Measurements from ENCODE around the gene UBE2S.
"Not testable (repeated sequence)": the region's sequence is repeated elsewhere in the genome, so short reads cannot be mapped to it uniquely, and the experiment has no call there.

UBE2S gene

DNA sequence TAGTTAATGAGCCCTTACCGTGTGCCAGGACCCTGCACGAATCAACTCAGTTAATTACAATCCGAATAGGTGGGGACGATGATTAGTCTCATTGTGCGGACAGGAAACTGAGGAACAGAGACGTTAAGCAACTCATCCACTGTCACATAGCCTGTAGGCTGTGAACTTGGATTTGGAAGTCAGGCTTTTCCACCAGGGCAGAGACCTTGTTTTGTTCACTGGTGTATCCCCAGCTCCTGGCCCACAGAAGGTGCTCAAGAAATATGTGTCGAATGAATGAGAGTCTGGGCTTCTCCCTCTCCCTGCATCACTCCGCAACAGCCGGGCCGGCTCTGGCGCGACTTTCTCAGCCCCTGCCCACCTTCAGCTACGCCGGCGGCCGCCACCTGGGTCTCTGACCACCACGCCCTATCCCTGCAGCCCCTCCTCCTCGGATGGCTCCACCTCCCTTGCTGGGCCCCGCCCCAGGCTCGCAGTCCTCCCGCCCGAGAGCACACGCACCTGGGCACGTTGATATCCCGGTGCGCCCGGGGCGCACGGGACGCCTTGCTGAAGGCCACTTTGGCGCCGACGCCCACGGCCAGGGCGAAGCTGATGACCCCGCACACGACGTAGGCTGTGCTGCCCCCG lies 34.2 kb upstream of the UBE2S start:
- no peak overlapping the region for H3K4me3 ChIP-seq (ENCODE audit: low read depth, low read length)
- no peak for DNase-seq (ENCODE audit: low read depth)

DNA sequence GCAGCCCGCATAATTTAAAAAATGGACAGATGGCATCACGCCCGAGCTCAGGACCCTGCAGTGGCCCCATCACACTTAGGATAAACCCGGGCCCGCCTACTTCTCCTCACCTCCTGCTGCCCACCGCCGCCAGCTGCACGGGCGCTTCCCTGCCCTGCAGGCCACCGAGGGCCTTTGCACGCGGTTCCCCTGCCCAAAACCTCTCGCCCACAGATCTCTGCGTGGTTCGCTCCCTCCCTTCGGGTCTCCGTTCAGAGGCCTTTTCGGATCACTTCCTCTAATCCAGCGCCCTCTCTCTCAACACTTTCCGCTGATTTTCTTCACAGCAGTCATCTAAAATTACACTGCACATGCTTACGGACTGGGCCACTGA lies 33.7 kb upstream of the UBE2S start:
- no peak for DNase-seq (ENCODE audit: low read depth)
- H3K4me3 ChIP-seq (ENCODE audit: low read depth, low read length): no peak overlapping the region

DNA sequence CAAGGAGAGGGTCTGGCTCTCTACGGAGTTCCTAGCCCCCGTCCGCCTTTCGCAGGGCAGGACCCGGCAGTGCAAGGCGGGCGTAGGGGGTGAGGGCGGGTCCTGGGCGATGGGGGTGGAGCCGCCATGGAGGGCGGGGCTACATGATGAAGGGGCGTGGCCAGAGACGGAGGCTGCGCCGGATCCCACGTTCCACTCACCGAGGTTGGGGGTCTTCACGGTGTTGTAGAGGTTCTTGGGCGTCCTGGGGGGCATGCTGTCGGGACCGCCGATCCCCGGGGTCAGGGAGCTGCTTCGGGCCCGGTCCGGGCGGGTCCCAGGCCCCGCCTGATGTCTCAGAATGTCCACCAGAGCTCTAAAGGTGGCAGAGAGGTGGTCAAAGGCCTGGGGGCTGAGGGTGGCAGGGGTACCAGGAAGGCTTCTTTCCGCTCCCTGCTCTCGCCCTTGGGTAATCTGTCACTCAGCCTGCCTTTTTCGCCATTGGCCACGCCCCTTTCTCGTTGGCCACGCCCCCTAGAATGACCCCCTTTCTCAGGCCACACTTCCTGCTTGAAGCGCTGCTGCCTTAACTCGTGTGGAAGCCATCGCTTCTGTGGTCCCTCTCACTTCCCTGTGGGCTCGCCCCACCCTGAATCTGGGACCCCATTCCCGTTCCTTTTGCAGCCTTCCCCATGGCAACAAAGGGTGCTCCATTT lies 33.0 kb upstream of the UBE2S start:
- no peak for DNase-seq (ENCODE audit: low read depth)
- no peak overlapping the region for H3K4me3 ChIP-seq (ENCODE audit: low read depth, low read length)

DNA sequence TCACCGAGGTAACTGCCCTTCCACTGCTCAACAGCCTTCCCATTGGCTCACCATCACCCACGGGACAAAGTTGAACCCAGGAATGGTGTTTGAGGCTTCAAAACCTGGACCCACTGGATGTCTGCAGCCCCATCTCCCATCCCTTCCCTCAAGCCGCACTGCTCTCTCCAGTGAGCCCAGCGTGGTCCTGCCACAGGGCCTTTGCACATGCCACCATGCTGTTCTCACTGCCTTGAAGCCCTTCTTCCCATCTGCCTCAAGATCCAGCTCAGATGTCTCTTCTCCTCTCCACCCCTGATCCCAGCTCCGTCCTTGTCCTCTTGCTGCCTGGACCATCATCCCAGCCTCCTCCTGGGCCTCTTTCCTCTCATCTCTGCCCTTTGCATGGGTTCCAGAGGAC lies 31.5 kb upstream of the UBE2S start:
- no peak for DNase-seq (ENCODE audit: low read depth)
- H3K4me3 ChIP-seq (ENCODE audit: low read depth, low read length): no peak overlapping the region

DNA sequence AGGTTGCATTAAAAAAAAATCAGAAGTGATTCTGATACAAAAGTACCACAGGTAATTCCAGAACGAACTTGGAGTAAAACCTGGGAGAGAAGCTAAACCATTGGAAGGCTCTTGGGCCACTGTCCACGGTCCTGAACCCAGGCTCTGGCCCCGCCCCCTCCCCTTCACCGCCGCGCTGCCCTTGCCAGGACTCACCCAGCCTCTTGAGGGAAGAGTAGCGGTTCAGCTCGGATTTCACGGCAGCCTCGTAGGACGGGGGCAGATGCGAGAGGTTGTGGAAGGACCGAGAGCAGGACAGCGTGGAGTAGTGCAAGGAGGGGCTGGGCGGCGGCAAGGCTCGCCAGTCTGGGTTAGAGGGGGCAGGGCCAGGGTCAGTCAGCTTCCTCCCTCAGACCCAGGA lies 29.8 kb upstream of the UBE2S start:
- no peak for DNase-seq (ENCODE audit: low read depth)
- no peak overlapping the region for H3K4me3 ChIP-seq (ENCODE audit: low read depth, low read length)

DNA sequence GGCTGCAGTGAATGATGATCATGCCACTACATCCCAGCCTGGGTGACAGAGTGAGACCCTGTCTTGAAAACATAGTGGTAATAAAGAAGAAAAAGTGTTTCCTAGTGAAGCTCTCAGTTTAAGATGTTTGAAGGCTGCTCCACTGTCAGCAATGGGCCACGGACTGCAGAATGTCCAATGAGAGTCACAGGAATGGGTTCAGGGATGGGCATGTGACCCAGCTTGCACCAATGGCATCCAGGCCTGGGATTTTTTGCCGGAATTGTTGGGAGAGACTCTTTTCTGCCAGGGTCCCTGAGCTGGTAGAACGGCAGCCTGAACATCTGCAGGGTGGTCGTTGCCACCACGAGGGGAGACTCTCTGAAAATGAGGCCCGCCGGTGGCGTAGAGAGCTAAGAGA lies 29.3 kb upstream of the UBE2S start:
- no peak for DNase-seq (ENCODE audit: low read depth)
- H3K4me3 ChIP-seq (ENCODE audit: low read depth, low read length): no peak overlapping the region

DNA sequence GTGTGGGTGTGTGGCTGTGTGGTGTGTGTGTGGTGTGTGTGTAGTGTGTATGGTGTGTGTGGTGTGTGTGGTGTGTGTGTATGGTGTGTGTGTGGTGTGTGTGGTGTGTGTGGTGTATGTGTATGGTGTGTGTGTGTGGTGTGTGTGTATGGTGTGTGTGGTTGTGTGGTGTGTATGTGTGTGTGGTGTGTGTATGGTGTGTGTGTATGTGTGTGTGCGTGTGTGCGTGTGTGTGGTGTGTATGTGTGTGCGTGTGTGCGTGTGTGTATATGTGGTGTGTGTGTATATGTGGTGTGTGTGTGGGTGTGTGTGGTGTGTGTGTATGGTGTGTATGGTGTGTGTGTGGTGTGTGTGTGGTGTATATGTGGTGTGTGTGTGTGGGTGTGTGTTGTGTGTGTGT lies 27.4 kb upstream of the UBE2S start:
- DNase-seq (ENCODE audit: low read depth): no peak
- H3K4me3 ChIP-seq (ENCODE audit: low read depth, low read length): no peak overlapping the region

DNA sequence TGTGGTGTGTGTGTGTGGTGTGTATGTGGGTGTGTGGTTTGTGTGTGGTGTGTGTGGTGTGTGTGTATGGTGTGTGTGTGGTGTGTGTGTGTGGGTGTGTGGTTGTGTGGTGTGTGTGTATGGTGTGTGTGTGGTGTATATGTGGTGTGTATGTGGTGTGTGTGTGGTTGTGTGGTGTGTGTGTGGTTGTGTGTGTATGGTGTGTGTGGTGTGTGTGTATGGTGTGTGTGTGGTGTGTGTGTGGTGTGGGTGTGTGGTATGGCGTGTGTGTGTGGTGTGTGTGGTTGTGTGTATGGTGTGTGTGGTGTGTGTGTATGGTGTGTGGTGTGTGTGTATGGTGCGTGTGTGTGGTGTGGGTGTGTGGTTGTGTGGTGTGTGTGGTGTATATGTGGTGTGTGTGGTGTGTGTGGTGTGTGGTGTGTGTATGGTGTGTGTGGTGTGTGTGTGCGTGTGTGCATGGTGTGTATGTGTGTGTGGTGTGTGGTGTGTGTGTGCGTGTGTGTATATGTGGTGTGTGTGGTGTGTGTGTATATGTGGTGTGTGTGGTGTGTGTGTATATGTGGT lies 26.9 kb upstream of the UBE2S start:
- no peak overlapping the region for H3K4me3 ChIP-seq (ENCODE audit: low read depth, low read length)
- no peak for DNase-seq (ENCODE audit: low read depth)

DNA sequence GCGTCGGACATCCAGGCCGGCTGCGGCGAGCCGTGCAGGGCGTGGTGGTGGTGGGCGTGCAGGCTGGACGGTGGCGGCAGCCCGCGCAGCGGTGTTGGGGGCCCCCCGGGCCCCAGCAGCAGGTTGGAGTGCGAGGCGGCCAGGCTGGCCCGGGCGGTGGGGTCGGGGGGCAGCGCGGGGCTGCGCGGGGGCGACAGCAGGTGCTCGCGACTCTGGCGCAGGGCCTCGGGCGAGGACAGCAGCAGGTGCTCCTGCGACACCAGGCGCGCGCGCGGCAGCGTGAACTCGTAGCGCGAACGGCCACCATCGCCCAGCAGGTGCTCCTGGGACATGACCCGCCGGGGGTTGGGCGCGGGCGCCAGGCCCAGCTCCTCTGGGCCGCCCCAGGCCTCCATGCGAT lies 25.7 kb upstream of the UBE2S start:
- no peak overlapping the region for H3K4me3 ChIP-seq (ENCODE audit: low read depth, low read length)
- DNase-seq (ENCODE audit: low read depth): no peak

DNA sequence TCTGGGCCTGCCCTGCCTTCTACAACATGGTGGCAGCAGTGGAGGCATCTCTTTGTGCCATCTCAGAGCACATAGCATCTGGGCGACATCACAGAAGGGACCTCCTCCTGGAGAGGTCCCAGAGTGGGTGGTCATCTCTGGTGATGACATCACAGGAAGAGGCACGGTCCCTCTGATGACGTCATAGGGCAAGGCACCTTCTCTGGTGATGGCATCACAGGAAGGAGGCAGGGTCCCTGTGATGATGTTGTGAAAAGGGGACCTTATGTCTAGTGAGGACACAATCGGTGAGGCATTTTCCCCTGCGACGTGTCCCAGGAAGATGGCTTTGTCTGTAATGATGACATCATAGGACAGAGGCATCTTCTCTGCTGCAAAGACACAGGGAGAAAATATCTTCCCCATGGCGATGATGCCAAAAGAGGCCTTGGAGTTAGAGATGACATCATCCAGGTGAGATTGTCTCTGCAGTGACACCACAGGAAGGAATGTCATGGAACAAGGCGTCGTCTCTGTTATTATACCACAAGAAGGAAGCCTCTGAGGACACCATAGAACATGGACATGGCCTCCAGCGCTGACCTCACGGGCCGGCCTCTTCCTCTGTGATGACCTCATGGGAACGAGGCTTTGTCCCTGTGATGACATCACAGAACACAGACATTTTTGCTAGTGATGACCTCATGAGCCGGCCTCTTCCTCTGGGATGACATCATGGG lies 24.8 kb upstream of the UBE2S start:
- no peak overlapping the region for H3K4me3 ChIP-seq (ENCODE audit: low read depth, low read length)
- no peak for DNase-seq (ENCODE audit: low read depth)

DNA sequence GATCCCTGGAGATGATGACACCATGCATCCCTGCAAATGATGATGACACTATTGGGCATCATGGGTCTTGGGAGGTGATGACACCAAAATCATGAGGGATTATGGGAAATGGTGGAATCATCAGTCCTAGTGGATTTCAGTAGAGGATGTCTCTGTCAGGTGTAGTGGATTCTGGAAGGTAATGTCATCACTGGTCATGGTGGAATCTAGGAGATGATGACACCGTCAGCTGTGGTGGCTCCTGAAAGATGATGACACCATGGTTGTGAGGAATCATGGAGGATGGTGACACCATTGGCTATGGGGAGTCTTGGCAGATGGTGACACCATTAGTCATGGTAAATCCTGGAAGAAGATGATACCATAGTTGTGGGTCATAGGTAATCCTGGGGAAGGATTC lies 23.6 kb upstream of the UBE2S start:
- H3K4me3 ChIP-seq (ENCODE audit: low read depth, low read length): no peak overlapping the region
- DNase-seq (ENCODE audit: low read depth): no peak

DNA sequence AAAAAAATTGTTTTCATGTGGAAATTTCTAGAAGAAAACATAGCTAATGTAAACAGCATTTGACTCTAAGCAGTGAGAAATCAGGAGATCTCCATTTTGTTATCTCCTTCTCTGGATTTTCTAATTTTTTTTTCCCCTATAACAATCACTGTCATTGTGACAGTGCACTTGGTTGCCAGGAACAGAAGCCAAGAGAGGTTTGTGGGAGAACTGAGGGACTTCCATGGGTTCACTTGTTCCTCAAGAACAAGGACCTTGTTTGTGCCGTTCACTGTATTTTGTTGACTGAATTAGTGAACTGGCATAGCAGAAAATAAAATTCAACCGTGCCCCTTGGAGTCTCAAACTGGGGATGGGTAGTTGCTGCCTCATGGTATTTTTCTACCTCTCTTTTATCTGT lies 18.5 kb upstream of the UBE2S start:
- no peak overlapping the region for H3K4me3 ChIP-seq (ENCODE audit: low read depth, low read length)

DNA sequence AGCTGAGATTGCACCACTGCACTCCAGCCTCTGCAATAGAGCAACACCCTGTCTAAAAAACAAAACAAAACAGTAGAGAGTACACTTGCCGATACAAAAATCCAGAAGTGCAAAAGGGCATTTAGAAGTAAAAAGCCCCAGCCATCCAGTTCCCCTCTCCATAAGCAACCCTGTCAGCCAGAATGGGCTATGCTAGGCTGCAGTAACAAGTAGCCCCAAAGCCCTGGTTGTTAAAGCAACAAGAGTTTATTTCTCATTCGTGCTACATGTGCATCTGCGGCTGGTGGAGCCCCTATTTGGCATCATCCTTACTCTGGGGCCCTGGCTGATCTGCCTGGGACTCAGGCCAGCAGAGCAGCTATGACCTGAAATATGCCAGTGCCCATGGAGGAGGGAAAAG lies 16.9 kb upstream of the UBE2S start:
- no peak overlapping the region for H3K4me3 ChIP-seq (ENCODE audit: low read depth, low read length)
- no peak for DNase-seq (ENCODE audit: low read depth)

More for the DNA sequence above, 18.5 kb upstream of the UBE2S start:
- DNase-seq (ENCODE audit: low read depth): no peak

DNA sequence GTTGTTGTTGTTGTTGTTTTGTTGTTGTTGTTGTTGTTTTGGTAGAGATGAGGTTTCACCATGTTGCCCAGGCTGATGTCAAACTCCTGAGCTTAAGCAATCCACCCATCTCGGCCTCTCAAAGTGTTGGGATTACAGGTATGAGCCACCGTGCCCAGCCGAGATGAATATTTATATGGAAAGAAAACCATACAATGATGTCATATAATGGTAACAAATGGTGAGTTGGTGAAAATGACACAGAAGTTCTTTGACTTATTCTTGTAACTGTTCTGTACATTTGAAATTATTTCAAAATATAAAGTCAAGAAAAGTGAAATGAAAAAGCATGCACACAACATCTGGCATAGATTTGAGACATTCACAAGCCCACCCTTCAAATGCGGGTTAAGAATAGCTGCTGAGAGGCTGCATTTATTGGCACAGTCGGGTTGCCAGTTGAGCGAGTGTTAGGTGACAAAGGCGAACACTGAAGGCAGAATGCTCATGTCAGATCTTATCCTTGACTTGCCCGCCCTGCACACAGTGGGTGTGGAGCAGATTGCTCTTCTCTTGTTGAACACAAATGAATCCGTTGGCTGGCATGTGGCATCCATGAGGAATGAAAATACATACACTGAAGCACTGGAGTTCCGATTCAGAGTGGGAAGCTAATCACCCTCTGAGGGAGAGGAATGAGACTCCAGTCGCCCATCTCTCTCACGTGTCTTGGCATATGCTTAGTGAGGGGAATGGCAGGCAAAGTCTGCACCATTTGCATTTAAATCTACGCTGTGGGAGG lies 15.8 kb upstream of the UBE2S start:
- no peak for DNase-seq (ENCODE audit: low read depth)
- H3K4me3 ChIP-seq (ENCODE audit: low read depth, low read length): no peak overlapping the region

DNA sequence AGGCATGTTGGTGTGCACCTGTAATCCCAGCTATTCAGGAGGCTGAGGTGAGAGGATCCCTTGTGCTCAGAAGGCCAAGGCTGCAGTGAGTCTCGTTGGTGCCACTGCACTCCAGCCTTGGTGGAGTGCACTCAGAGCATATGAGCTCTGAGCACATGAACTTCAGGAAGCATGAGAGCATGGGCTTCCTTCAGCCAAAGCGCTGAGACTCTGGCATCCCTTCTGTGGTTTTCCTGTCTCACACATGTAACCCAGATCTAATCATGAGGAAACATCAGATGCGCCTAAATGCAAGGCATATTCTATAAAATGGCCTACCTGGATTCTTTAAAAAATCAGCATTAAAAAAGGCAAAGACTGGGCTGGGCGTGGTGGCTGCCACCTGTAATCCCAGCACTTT lies 13.7 kb upstream of the UBE2S start:
- H3K4me3 ChIP-seq (ENCODE audit: low read depth, low read length); DNase-seq (ENCODE audit: low read depth): not testable (repeated sequence)

DNA sequence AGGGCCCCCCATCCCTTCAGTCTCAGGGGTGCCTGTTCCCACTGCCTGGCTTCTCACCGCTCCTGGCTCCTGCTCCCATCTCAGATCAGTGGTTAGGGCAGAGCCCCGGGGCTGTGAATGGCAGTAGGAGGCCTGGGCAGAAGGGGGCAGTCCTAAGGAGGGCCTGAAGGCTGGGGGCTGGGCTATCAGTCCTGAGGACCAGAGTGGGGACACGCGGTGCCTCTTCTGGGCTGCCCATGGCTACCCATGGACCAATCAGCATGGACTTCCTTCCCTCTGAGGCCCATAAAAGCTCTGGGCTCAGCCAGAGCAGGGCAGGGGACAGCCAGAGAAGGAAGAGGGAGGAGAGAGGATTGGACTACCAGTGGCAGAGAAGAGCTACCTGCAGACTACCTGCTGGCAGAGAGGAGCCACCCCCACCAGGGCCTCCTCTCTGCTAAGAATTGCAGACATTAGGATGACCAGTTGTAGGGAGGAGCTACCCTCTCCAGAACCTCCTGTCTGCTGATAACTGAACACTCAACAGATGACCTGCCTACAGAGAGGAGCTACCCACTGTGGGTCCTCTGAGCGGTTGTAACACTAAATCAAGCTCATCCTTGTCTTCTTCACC lies 12.1 kb upstream of the UBE2S start:
- no peak for DNase-seq (ENCODE audit: low read depth)
- H3K4me3 ChIP-seq (ENCODE audit: low read depth, low read length): no peak overlapping the region

DNA sequence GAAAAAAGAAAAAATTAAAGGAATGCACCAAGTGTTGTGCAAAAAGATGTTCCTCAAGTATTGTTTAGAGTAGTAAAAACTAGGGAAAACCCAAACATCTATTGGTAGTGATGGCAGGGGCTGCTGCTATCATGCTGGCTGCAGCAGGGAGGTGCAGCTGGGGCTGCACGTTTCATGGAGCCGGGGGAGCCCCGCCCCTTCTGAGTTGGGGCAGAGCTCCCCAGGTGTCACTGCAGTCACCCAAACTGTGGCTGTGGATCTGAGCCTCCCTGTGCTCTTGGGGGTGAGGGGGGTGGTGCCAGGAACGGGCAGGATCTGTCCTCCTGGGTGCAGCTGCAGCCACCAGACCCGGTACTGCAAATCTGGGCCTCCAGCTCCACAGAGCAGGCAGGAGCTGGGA lies 11.5 kb upstream of the UBE2S start:
- DNase-seq (ENCODE audit: low read depth): no peak
- H3K4me3 ChIP-seq (ENCODE audit: low read depth, low read length): no peak overlapping the region

DNA sequence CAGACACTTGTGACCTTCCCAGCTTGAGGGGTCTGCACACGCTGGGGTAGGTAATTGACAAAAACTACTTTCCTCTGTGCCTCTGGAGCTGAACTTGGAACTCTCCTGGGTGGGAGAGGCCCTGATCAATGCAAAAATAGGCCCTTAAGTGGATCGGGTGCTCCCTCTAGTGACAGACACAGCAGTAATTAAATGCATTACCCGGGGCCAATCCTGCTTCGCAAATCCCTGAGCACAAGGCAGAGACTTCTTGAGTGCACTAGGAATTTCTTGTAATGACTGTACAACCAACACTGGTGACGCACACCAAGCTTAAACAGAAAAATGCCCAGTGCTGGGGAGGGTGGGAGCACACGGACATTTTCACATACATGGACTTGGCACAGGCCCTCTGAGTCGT lies 10.6 kb upstream of the UBE2S start:
- DNase-seq (ENCODE audit: low read depth): peak; percentile 39
- no peak overlapping the region for H3K4me3 ChIP-seq (ENCODE audit: low read depth, low read length)

DNA sequence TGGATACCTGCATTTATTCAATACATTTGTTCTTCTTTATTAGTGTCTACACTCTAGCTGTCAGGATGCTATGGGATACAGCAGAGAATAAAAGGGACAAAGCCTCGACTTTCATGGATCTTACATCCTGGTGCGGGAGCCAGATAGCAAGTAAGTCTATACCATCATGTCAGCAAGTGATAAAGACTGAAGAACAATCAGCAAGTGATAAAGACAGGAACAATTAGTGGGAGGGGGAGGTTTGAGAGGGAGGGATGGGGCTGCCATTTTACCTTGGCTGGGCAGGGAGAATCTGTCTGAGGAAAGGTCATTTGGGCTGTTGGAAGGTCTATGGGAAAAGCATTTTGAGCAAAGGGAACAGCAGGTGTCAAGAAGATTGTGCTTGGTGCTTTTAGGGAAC lies 2.6 kb upstream of the UBE2S start:
- H3K4me3 ChIP-seq (ENCODE audit: low read depth, low read length): no peak overlapping the region
- no peak for DNase-seq (ENCODE audit: low read depth)

DNA sequence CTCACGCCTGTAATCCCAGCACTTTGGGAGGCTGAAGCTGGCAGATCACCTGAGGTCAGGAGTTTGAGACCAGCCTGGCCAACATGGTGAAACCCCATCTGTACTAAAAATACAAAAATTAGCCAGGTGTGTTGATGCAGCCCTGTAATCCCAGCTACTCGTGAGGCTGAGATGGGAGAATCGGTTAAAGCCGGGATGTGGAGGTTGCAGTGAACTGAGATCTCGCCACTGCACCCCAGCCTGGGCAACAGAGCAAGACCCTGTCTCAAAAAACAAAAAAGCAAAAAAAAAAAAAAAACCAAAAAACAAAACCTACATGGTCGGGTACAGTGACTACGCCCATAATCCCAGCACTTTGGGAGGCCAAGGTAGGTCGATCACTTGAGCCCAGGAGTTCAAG lies 1.6 kb upstream of the UBE2S start:
- DNase-seq (ENCODE audit: low read depth); H3K4me3 ChIP-seq (ENCODE audit: low read depth, low read length): not testable (repeated sequence)
